HCT116 (cell line): Measurements from ENCODE around the gene WDR76. TPM values are rescaled to one million over a fixed set of nuclear protein-coding genes. Genes with fewer than 3 reads are reported as not detected.

Experiments
- ATAC-seq: fragments of 200-7000 bp; cut with Tn5 transposase; 2 replicates; pipeline ENCODE4 v1.9.1; 2020; ENCODE audit warnings: mild to moderate bottlenecking, moderate library complexity
- BruUV-seq: library from RNA; stranded (reverse); fragments of 400-500 nt; replicated peaks from 2 replicates; lab custom pipeline; 2021; lab: Mats Ljungman, UMichigan
- CTCF ChIA-PET: fragments of 300-600 bp; sonication (Branson Sonifier 250); formaldehyde crosslinking; loops from one replicate; lab custom pipeline; 2021; ENCODE audit warnings: antibody characterized with exemption; lab: Charles Lee
- POLR2A ChIA-PET: fragments of 300-600, 350-600 bp; sonication (Branson Sonifier 250); formaldehyde crosslinking; loops from one replicate; lab custom pipeline; 2021; ENCODE audit warnings: antibody characterized with exemption; lab: Charles Lee
- RAD21 ChIA-PET, 2 experiments: fragments of 300-600 bp; sonication (Branson Sonifier 250); formaldehyde crosslinking; loops; one replicate each; lab custom pipeline; 2023; ENCODE audit warnings: low total read pairs in 2 of 2; ENCODE audit not compliant: uncharacterized antibody in 2 of 2, unreplicated experiment in 2 of 2, low non-redundant PET in 1 of 2; lab: Charles Lee
- DNase-seq: peaks from one replicate; pipeline ENCODE4 v3.0.0-alpha.2; 2010; ENCODE audit warnings: low read depth, low spot score
- H2AFZ ChIP-seq: fragments of 200-600 bp; shearing (Covaris generic), sonication (generic); 2 replicates; pipeline ENCODE4 v1.6.1; 2017; ENCODE audit warnings: low read depth, mixed run types, mixed read lengths, antibody characterized with exemption, low read length; ENCODE audit not compliant: poor library complexity, severe bottlenecking
- H3K27ac ChIP-seq: 2 replicates; pipeline ENCODE4 v1.5.1; 2012; ENCODE audit warnings: low read depth, low read length
- H3K27me3 ChIP-seq: fragments of 200-600 bp; sonication (generic); 2 replicates; pipeline ENCODE4 v1.6.1; 2016; ENCODE audit warnings: mixed run types, low read length, mixed read lengths; ENCODE audit not compliant: insufficient read depth
- H3K36me3 ChIP-seq, 2 experiments: fragments of 200-500 bp in 1 of 2; fragments of 200-600 bp in 1 of 2; sonication (Bioruptor generic) in 1 of 2; sonication (generic) in 1 of 2; 2 replicates each; pipeline versions ENCODE4 v1.5.1 to v1.6.1; 2014 to 2016; ENCODE audit warnings: low read length in 2 of 2, inconsistent platforms in 1 of 2, mixed read lengths in 1 of 2, mixed run types in 1 of 2; ENCODE audit not compliant: insufficient read depth in 2 of 2, control insufficient read depth in 1 of 2
- H3K4me1 ChIP-seq, 2 experiments: fragments of 200-600 bp in 1 of 2; sonication (generic) in 1 of 2; 2 replicates each; pipeline versions ENCODE4 v1.5.1 to v1.6.1; 2012 to 2017; ENCODE audit warnings: low read length in 2 of 2, inconsistent platforms in 1 of 2, mild to moderate bottlenecking in 1 of 2, mixed read lengths in 1 of 2, mixed run types in 1 of 2, moderate library complexity in 1 of 2; ENCODE audit not compliant: insufficient read depth in 2 of 2, control insufficient read depth in 1 of 2
- H3K4me2 ChIP-seq: fragments of 200-600 bp; sonication (generic); 2 replicates; pipeline ENCODE4 v1.6.1; 2017; ENCODE audit warnings: mixed run types, low read length, mixed read lengths
- H3K4me3 ChIP-seq, 2 experiments: fragments of 200-600 bp in 1 of 2; sonication (generic) in 1 of 2; replicated peaks in 1 of 2; 2 replicates each; pipeline ENCODE4 v1.5.1; 2011 to 2016; ENCODE audit warnings: low read length in 2 of 2, control low read depth in 1 of 2, low read depth in 1 of 2, mild to moderate bottlenecking in 1 of 2, mixed read lengths in 1 of 2, mixed run types in 1 of 2
- H3K79me2 ChIP-seq: fragments of 200-600 bp; sonication (generic); 2 replicates; pipeline ENCODE4 v1.6.1; 2017; ENCODE audit warnings: mild to moderate bottlenecking, mixed run types, low read length, moderate library complexity, mixed read lengths; ENCODE audit not compliant: insufficient read depth
- H3K9ac ChIP-seq: fragments of 200-600 bp; sonication (generic); 2 replicates; pipeline ENCODE4 v1.6.1; 2016; ENCODE audit warnings: low read length, mixed read lengths
- H3K9me2 ChIP-seq: fragments of 200-600 bp; sonication (generic), shearing (Covaris generic); 2 replicates; pipeline ENCODE4 v1.6.1; 2017; ENCODE audit warnings: mixed run types, mild to moderate bottlenecking, moderate library complexity; ENCODE audit not compliant: insufficient read depth
- H3K9me3 ChIP-seq, 2 experiments: fragments of 200-500 bp in 1 of 2; fragments of 200-600 bp in 1 of 2; sonication (Bioruptor generic) in 1 of 2; sonication (generic) in 1 of 2; 2 replicates each; pipeline ENCODE4 v1.6.1; 2014 to 2017; ENCODE audit warnings: low read length in 2 of 2, mixed read lengths in 2 of 2, inconsistent platforms in 1 of 2, low read depth in 1 of 2, mild to moderate bottlenecking in 1 of 2, mixed run types in 1 of 2, moderate library complexity in 1 of 2; ENCODE audit not compliant: control insufficient read depth in 1 of 2, insufficient read depth in 1 of 2
- H4K20me1 ChIP-seq: fragments of 200-600 bp; sonication (generic), shearing (Covaris generic); 2 replicates; pipeline ENCODE4 v1.6.1; 2017; ENCODE audit warnings: mixed run types, mild to moderate bottlenecking, moderate library complexity; ENCODE audit not compliant: insufficient read depth
- ATF3 ChIP-seq: IDR thresholded peaks from 2 replicates; pipeline ENCODE4 v1.6.1; 2012
- CBX3 ChIP-seq: IDR thresholded peaks from 2 replicates; pipeline ENCODE4 v1.6.1; 2012; ENCODE audit warnings: low read depth
- CEBPB ChIP-seq: IDR thresholded peaks from 2 replicates; pipeline ENCODE4 v1.6.1; 2012; ENCODE audit warnings: low read depth
- EGR1 ChIP-seq: IDR thresholded peaks from 2 replicates; pipeline ENCODE4 v1.6.1; 2012; ENCODE audit warnings: low read depth
- ELF1 ChIP-seq: IDR thresholded peaks from 2 replicates; pipeline ENCODE4 v1.6.1; 2012; ENCODE audit warnings: low read depth, borderline replicate concordance
- EZH2phosphoT487 ChIP-seq: fragments of 200-600 bp; IDR thresholded peaks from 2 replicates; pipeline ENCODE4 v1.6.1; 2018; ENCODE audit warnings: antibody characterized with exemption, borderline replicate concordance
- FOSL1 ChIP-seq: IDR thresholded peaks from 2 replicates; pipeline ENCODE4 v1.6.1; 2012; ENCODE audit warnings: low read depth
- JUND ChIP-seq: IDR thresholded peaks from 2 replicates; pipeline ENCODE4 v1.6.1; 2012
- MAX ChIP-seq: IDR thresholded peaks from 2 replicates; pipeline ENCODE4 v1.6.1; 2012
- POLR2A ChIP-seq: IDR thresholded peaks from 2 replicates; pipeline ENCODE4 v1.7.0; 2011; ENCODE audit warnings: borderline replicate concordance; ENCODE audit not compliant: insufficient read depth, insufficient read length; ENCODE audit errors: extremely low read depth
- POLR2AphosphoS5 ChIP-seq: IDR thresholded peaks from 2 replicates; pipeline ENCODE4 v1.6.1; 2011; ENCODE audit warnings: mild to moderate bottlenecking, low read depth, low read length, moderate library complexity
- RAD21 ChIP-seq: IDR thresholded peaks from 2 replicates; pipeline ENCODE4 v1.6.1; 2012; ENCODE audit warnings: low read depth, mild to moderate bottlenecking
- REST ChIP-seq: IDR thresholded peaks from 2 replicates; pipeline ENCODE4 v1.6.1; 2012; ENCODE audit warnings: low read depth
- SIN3A ChIP-seq: IDR thresholded peaks from 2 replicates; pipeline ENCODE4 v1.6.1; 2012; ENCODE audit warnings: low read depth
- SP1 ChIP-seq: IDR thresholded peaks from 2 replicates; pipeline ENCODE4 v1.6.1; 2012; ENCODE audit warnings: low read depth
- SRF ChIP-seq: IDR thresholded peaks from 2 replicates; pipeline ENCODE4 v1.6.1; 2012; ENCODE audit warnings: low read depth
- YY1 ChIP-seq: IDR thresholded peaks from 2 replicates; pipeline ENCODE4 v1.6.1; 2011; ENCODE audit warnings: low read length, low read depth, moderate library complexity, mild to moderate bottlenecking; ENCODE audit not compliant: insufficient replicate concordance; ENCODE audit errors: extremely low read depth
- ZBTB33 ChIP-seq: IDR thresholded peaks from 2 replicates; pipeline ENCODE4 v1.6.1; 2011; ENCODE audit warnings: mild to moderate bottlenecking, low read length, moderate library complexity; ENCODE audit not compliant: insufficient replicate concordance; ENCODE audit errors: extremely low read depth
- intact Hi-C: fragments of 100-400 bp; cut with micrococcal nuclease; formaldehyde crosslinking; loops from 2 replicates; pipeline ENCODE4 v1.10.0; 2022
- total RNA-seq: library from RNA; stranded (reverse); gene quantifications from one replicate; pipeline ENCODE4 v1.2.1, GENCODE V29; 2021; ENCODE audit not compliant: unreplicated experiment

The WDR76 gene
- total RNA-seq, 1 experiment from 2014 or later, result 33.0 TPM

GRCh38 chr15:43854801-43855200, 28.0 kb downstream of the WDR76 start:
- intact Hi-C loops, result no loop called here
- ChIA-PET CTCF (no interaction called here), RAD21 (no interaction called here), POLR2A (no interaction called here)
- ATAC-seq (no peak), DNase-seq (no peak)
- Histone ChIP-seq H3K27me3 (no peaks in the 10 kb centered on the region), H4K20me1 (no peaks in the 10 kb centered on the region), H3K79me2 (peaks cover 4% of the 10 kb centered on the region; the same call in 1 of the 2 replicates), H3K9me3 (no peaks in the 10 kb centered on the region), H3K4me1 (no peaks in the 10 kb centered on the region), H3K9me2 (no peaks in the 10 kb centered on the region), H3K4me3 (no peak overlapping the region), H3K4me2 (no peak overlapping the region), H3K27ac (no peak overlapping the region), H3K36me3 (peaks cover 20 to 29% of the 10 kb centered on the region in 2 experiments), H2AFZ (no peak overlapping the region), H3K9ac (no peak overlapping the region)
- no TSS peak for BruUV-seq
- TF ChIP-seq POLR2AphosphoS5 (no peak), ELF1 (no peak), JUND (no peak), YY1 (no peak), CEBPB (no peak), SP1 (no peak), SIN3A (no peak)

GRCh38 chr15:43859546-43859945, 32.7 kb downstream of the WDR76 start:
- POLR2A ChIA-PET, result no interaction called here
- intact Hi-C loops, result no loop called here
- no peak for DNase-seq
- no peak for TF ChIP-seq ATF3
- no peak for TF ChIP-seq ZBTB33
- no peak for TF ChIP-seq REST
- TF ChIP-seq SIN3A, result no peak
- no peak for TF ChIP-seq EGR1
- no peak for TF ChIP-seq RAD21
- TF ChIP-seq POLR2A, result no peak
- no peak for TF ChIP-seq EZH2phosphoT487
- no peak for TF ChIP-seq SP1
- TF ChIP-seq SRF, result no peak
- no peak for TF ChIP-seq MAX
- no peak for TF ChIP-seq CEBPB
- TF ChIP-seq CBX3, result no peak
- TF ChIP-seq FOSL1, result no peak

More at GRCh38 chr15:43859546-43859945, 32.7 kb downstream of the WDR76 start:
- Histone ChIP-seq H3K79me2 (no peaks in the 10 kb centered on the region), H3K9me2 (no peaks in the 10 kb centered on the region), H2AFZ (no peak overlapping the region), H3K27ac (no peak overlapping the region), H3K4me3 (no peak overlapping the region), H3K4me2 (no peak overlapping the region), H3K9ac (no peak overlapping the region), H3K36me3 (peaks cover 25 to 36% of the 10 kb centered on the region in 2 experiments), H3K9me3 (no peaks in the 10 kb centered on the region), H3K4me1 (no peaks in the 10 kb centered on the region), H3K27me3 (no peaks in the 10 kb centered on the region), H4K20me1 (no peaks in the 10 kb centered on the region)
- CTCF ChIA-PET, result no interaction called here
- ATAC-seq, result no peak
- BruUV-seq, result no TSS peak
- RAD21 ChIA-PET, result no interaction called here
